Smooth muscle cell (in vitro differentiated cells): Measurements from ENCODE around the gene USF2. TPM values are rescaled to one million over a fixed set of nuclear protein-coding genes. Genes with fewer than 3 reads are reported as not detected.

Experiments used
- DNase-seq: peaks from one replicate; lab custom pipeline; 2025; ENCODE audit not compliant: unreplicated experiment; lab: John Stamatoyannopoulos, UW
- H2AFZ ChIP-seq: fragments of 200-600 bp; sonication (generic); 2 replicates; pipeline ENCODE4 v1.6.0; 2016; ENCODE audit warnings: antibody characterized with exemption, low read depth, mild to moderate bottlenecking
- H3F3A ChIP-seq: fragments of 200-600 bp; sonication (generic); 2 replicates; pipeline ENCODE4 v1.6.0; 2017; ENCODE audit warnings: antibody characterized with exemption, low read depth
- H3K27ac ChIP-seq: fragments of 200-600 bp; sonication (generic); 2 replicates; pipeline ENCODE4 v1.5.1; 2016; ENCODE audit warnings: low read depth, mild to moderate bottlenecking
- H3K27me3 ChIP-seq: fragments of 200-600 bp; sonication (generic); 2 replicates; pipeline ENCODE4 v1.6.1; 2016; ENCODE audit warnings: low read depth, mild to moderate bottlenecking
- H3K36me3 ChIP-seq: fragments of 200-600 bp; sonication (generic); 2 replicates; pipeline ENCODE4 v1.5.1; 2016; ENCODE audit warnings: low read depth
- H3K4me1 ChIP-seq: fragments of 200-600 bp; sonication (generic); 2 replicates; pipeline ENCODE4 v1.5.1; 2016; ENCODE audit warnings: low read depth
- H3K4me2 ChIP-seq: fragments of 200-600 bp; sonication (generic); 2 replicates; pipeline ENCODE4 v1.6.0; 2016; ENCODE audit warnings: mild to moderate bottlenecking
- H3K4me3 ChIP-seq: fragments of 200-600 bp; sonication (generic); 2 replicates; pipeline ENCODE4 v1.5.1; 2016; ENCODE audit warnings: mild to moderate bottlenecking
- H3K79me2 ChIP-seq: fragments of 200-600 bp; sonication (generic); 2 replicates; pipeline ENCODE4 v1.6.0; 2016; ENCODE audit warnings: low read depth, mild to moderate bottlenecking
- H3K9ac ChIP-seq: fragments of 200-600 bp; sonication (generic); 2 replicates; pipeline ENCODE4 v1.6.0; 2016; ENCODE audit warnings: low read depth
- H3K9me3 ChIP-seq: fragments of 200-600 bp; sonication (generic); replicated peaks from 2 replicates; pipeline ENCODE4 v1.5.1; 2016; ENCODE audit warnings: low read depth
- H4K20me1 ChIP-seq: fragments of 200-600 bp; sonication (generic); 2 replicates; pipeline ENCODE4 v1.6.0; 2016; ENCODE audit warnings: low read depth
- WGBS: methylation state at CpG from one replicate; pipeline ENCODE4 v1.1.7; 2016; ENCODE audit warnings: low lambda C conversion rate; 5-methylcytosine and 5-hydroxymethylcytosine counted together
- polyA plus RNA-seq: library from polyadenylated mRNA; unstranded; fragments of >200 nt; fragmentation: Nextera tagmentation; extraction: Ambion mirVana; gene quantifications from 2 replicates; pipeline ENCODE4 v1.2.1, GENCODE V29; 2016
- total RNA-seq: library from RNA; depleted of rRNA; stranded (reverse); fragments of >200 nt; gene quantifications from 2 replicates; pipeline ENCODE4 v1.2.3, GENCODE V29; 2014
- TF ChIP-seq, protein P1 (sequence below): fragments of 200-600 bp; sonication (generic); IDR thresholded peaks from 2 replicates; pipeline ENCODE4 v1.5.1; 2017; ENCODE audit warnings: borderline replicate concordance, mild to moderate bottlenecking, antibody characterized with exemption; ENCODE audit not compliant: insufficient read depth, poor library complexity, severe bottlenecking

Gene USF2
- total and polyA plus RNA-seq, 2 experiments from 2014 or later, result 20.0 to 34.4 TPM

GRCh38 chr19:35279985-35280821 is 11.4 kb downstream of the USF2 start:
- TF ChIP-seq, protein P1, sequence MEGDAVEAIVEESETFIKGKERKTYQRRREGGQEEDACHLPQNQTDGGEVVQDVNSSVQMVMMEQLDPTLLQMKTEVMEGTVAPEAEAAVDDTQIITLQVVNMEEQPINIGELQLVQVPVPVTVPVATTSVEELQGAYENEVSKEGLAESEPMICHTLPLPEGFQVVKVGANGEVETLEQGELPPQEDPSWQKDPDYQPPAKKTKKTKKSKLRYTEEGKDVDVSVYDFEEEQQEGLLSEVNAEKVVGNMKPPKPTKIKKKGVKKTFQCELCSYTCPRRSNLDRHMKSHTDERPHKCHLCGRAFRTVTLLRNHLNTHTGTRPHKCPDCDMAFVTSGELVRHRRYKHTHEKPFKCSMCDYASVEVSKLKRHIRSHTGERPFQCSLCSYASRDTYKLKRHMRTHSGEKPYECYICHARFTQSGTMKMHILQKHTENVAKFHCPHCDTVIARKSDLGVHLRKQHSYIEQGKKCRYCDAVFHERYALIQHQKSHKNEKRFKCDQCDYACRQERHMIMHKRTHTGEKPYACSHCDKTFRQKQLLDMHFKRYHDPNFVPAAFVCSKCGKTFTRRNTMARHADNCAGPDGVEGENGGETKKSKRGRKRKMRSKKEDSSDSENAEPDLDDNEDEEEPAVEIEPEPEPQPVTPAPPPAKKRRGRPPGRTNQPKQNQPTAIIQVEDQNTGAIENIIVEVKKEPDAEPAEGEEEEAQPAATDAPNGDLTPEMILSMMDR, result no peak

DNA sequence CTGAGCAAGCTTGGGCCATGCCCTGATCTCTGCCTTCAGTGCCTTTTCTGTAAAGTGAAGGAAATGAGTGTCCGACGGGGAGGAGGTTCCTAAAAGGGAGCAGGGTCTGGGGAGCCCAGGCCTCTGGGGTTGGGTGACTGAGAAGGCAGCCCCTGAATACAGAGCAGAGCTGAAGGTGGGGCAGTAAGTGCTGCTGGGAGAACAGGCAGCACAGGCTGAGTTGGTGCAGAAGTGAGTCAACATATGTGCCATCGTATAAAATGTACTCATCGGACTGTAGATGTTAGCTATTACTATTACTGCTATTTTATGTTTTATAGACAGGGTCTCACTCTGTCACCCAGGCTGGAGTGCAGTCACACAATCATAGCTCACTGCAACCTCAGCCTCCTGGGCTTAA is 12.5 kb downstream of the USF2 start:
- Histone ChIP-seq H3K9me3 (no peaks in the 10 kb centered on the region), H3K36me3 (no peaks in the 10 kb centered on the region), H3K79me2 (no peaks in the 10 kb centered on the region), H3K4me3 (no peak overlapping the region), H3K4me1 (no peaks in the 10 kb centered on the region), H4K20me1 (no peaks in the 10 kb centered on the region), H3K27me3 (peaks cover 12% of the 10 kb centered on the region), H3K9ac (no peak overlapping the region), H3F3A (no peaks in the 10 kb centered on the region), H2AFZ (no peak overlapping the region), H3K27ac (no peak overlapping the region), H3K4me2 (no peak overlapping the region)
- 89% methylated on average over 4 of the region's 4 CpGs for WGBS
- TF ChIP-seq, protein P1, result no peak
- DNase-seq, result no peak

More at GRCh38 chr19:35279985-35280821, 11.4 kb downstream of the USF2 start:
- Histone ChIP-seq H3K27ac (no peak overlapping the region), H3K36me3 (no peaks in the 10 kb centered on the region), H3F3A (no peaks in the 10 kb centered on the region), H3K79me2 (no peaks in the 10 kb centered on the region), H3K4me1 (no peaks in the 10 kb centered on the region), H3K4me3 (no peak overlapping the region), H4K20me1 (no peaks in the 10 kb centered on the region), H3K9me3 (no peaks in the 10 kb centered on the region), H2AFZ (no peak overlapping the region), H3K27me3 (peaks cover 12% of the 10 kb centered on the region), H3K4me2 (no peak overlapping the region), H3K9ac (no peak overlapping the region)
- WGBS, result 89% methylated on average over 12 of the region's 12 CpGs
- DNase-seq, result no peak

DNA sequence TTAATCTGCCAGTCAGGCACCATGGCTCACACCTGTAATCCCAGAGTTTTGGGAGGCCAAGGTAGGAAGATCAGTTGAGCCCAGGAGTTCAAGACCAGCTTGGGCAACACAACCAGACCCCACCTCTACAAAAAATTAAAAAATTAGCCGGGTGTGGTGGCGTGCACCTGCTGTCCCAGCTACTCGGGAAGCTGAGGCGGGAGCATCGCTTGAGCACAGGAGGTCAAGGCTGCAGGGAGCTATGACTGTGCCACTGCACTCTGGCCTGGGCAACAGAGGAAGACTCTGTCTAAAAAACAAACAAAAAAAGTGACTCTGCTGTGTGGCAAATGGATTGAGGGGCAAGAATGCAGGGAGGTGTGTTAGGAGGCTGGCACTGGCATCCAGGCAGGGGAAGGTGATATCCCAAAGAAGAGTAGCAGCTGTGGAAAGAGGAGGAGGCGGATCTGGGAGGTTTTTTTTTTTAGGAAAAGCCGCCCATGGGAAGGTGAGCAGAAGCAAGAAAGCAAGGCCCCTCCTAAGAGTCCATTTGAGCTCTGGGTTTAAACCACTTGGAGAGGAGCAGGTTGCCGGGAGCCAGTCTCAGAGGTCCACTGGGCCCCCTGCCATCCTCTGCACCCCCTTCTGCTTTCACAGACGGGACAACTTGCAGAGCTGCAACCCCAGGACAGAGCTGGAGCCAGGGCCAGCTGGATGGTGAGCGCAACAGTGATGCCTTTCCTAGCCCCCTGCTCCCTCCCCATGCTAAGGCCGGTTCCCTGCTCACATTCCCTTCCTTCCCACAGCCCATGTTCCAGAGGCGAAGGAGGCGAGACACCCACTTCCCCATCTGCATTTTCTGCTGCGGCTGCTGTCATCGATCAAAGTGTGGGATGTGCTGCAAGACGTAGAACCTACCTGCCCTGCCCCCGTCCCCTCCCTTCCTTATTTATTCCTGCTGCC is 15.7 kb downstream of the USF2 start:
- no peaks in the 10 kb centered on the region for H3K79me2 ChIP-seq
- H3K9me3 ChIP-seq, result no peaks in the 10 kb centered on the region
- no peak overlapping the region for H3K4me2 ChIP-seq
- no peaks in the 10 kb centered on the region for H4K20me1 ChIP-seq
- TF ChIP-seq, protein P1, result no peak
- no peaks in the 10 kb centered on the region for H3K36me3 ChIP-seq
- H3K9ac ChIP-seq, result no peak overlapping the region
- H3K4me3 ChIP-seq, result no peak overlapping the region
- H3K27ac ChIP-seq, result no peak overlapping the region
- DNase-seq, result no peak
- no peaks in the 10 kb centered on the region for H3F3A ChIP-seq
- H3K4me1 ChIP-seq, result no peaks in the 10 kb centered on the region
- H3K27me3 ChIP-seq, result peaks cover 12% of the 10 kb centered on the region
- no peak overlapping the region for H2AFZ ChIP-seq
- WGBS, result 73% methylated on average over 17 of the region's 17 CpGs
